K562 (cell line): ENCODE measurements around the gene AP1M2. TPM values are rescaled to one million over a fixed set of nuclear protein-coding genes. Genes with fewer than 3 reads are reported as not detected.

Experiments used
- JUN ChIP-seq, 2 experiments: sonication (generic) in 1 of 2; formaldehyde crosslinking in 1 of 2; IDR thresholded peaks; 2 replicates each; pipeline versions ENCODE4 v1.6.1 to v1.8.0; 2012 to 2022; ENCODE audit warnings: borderline replicate concordance in 2 of 2, mild to moderate bottlenecking in 2 of 2, improper control_type of control experiment in 1 of 2, low read depth in 1 of 2, low read length in 1 of 2, missing genetic modification reagents in 1 of 2
- PHB ChIP-seq: fragments of 250-450 bp; sonication (Bioruptor Pico); IDR thresholded peaks from 2 replicates; pipeline ENCODE4 v1.5.0; 2021
- PML ChIP-seq: IDR thresholded peaks from 2 replicates; pipeline ENCODE4 v1.6.1; 2012; ENCODE audit warnings: low read length, inconsistent platforms
- RBM15 ChIP-seq: fragments of 200-400 bp; formaldehyde crosslinking; IDR thresholded peaks from 2 replicates; pipeline ENCODE4 v1.6.1; 2018; ENCODE audit warnings: mild to moderate bottlenecking, low read length, moderate library complexity; ENCODE audit not compliant: insufficient read depth
- RBM22 ChIP-seq: fragments of 200-400 bp; formaldehyde crosslinking; IDR thresholded peaks from 2 replicates; pipeline ENCODE4 v1.6.1; 2018; ENCODE audit warnings: low read length, low read depth; ENCODE audit not compliant: poor library complexity, severe bottlenecking
- SRSF1 ChIP-seq: fragments of 200-400 bp; formaldehyde crosslinking; IDR thresholded peaks from 2 replicates; pipeline ENCODE4 v1.6.1; 2017; ENCODE audit warnings: mild to moderate bottlenecking, low read depth, low read length, moderate library complexity
- ZNF778 ChIP-seq: fragments of 450-650 bp; formaldehyde crosslinking; IDR thresholded peaks from 2 replicates; pipeline ENCODE4 v1.4.0; 2020; ENCODE audit warnings: mild to moderate bottlenecking, moderate library complexity
- polyA plus RNA-seq, 8 experiments: library from polyadenylated mRNA; depleted of rRNA in 4 of 8; stranded (reverse) in 5 of 8; unstranded in 3 of 8; fragments of >200 nt; fragmentation: Nextera tagmentation in 2 of 8; fragmentation: Illumina TruSeq in 1 of 8; extraction: Ambion mirVana in 2 of 8; extraction: Trizol in 1 of 8; gene quantifications; 2 replicates each; pipeline versions ENCODE4 v1.2.1 to v1.2.3, GENCODE V29; 2011 to 2014; ENCODE audit warnings: inconsistent platforms in 1 of 8, missing spikeins in 1 of 8
- total RNA-seq, 7 experiments: library from RNA; depleted of rRNA in 6 of 7; stranded (reverse); fragments of >200 nt in 6 of 7; fragmentation: Illumina TruSeq in 2 of 7; extraction: Trizol in 2 of 7; gene quantifications; 2 replicates each; pipeline versions ENCODE4 v1.2.1 to v1.2.3, GENCODE V29; 2011 to 2021; ENCODE audit warnings: low replicate concordance in 1 of 7
- TF ChIP-seq, protein P1 (sequence below): sonication (generic); formaldehyde crosslinking; IDR thresholded peaks from 2 replicates; pipeline ENCODE4 v1.8.0; 2022; ENCODE audit warnings: mild to moderate bottlenecking, missing genetic modification reagents
- TF ChIP-seq, protein P2 (sequence below): fragments of 250-450 bp; sonication (Bioruptor Pico); IDR thresholded peaks from 2 replicates; pipeline ENCODE4 v1.5.0; 2021
- TF ChIP-seq, protein P3 (sequence below): sonication (generic); formaldehyde crosslinking; IDR thresholded peaks from 2 replicates; pipeline ENCODE4 v1.8.1; 2023; ENCODE audit warnings: mild to moderate bottlenecking, missing genetic modification reagents, moderate library complexity

AP1M2 gene
- total and polyA plus RNA-seq, 9 of the 15 experiments (the other 6 are each of a cell fraction or from before 2014, with no cell fraction given), result 0.33 to 1.4 (median 0.89) TPM; not detected in 1

DNA sequence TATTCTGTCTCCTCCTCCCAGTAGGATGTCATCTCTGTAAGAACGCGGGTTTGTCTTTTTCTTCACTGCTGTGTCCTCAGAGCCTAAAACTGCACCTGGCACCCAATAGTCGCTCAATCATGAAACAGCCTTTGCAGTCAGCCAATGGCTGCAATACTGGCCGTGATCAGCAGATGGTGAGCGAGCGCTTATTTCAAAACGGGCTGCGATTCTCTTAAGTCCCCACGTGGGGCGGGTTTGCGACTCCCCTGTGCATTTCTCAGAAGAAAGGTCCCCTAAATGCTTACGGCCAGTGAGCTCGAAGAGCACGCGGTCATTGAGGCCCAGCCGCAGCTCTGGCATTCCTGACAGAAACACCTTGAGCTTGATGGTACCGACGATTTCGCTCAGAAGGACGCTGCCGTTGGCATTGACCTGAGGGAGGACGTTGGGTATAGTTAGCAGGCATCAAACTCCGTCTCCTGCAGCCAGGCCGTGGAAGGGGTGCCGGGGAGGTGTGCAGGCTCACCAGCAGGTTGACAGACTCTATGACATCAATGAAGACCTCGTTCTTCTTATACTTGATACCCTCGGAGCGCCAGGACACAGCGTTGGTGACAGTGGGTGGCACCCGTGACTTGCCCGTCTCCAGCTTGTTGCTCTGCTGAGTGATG is 6.0 kb downstream of the AP1M2 start (continued):
- TF ChIP-seq RBM15 (no peak), ZNF778 (CRISPR knock-in tag) (no peak), PHB (CRISPR knock-in tag) (no peak), PML (no peak), JUN (IDR thresholded peaks at IDR 0.05; ENCODE audit: borderline replicate concordance, low read depth, low read length) (peak; percentile 73; the same call in 1 of the 2 replicates), JUN (CRISPR knock-in tag; IDR thresholded peaks at IDR 0.05; ENCODE audit: borderline replicate concordance) (no peak), RBM22 (no peak), SRSF1 (no peak)
- TF ChIP-seq, protein P1, sequence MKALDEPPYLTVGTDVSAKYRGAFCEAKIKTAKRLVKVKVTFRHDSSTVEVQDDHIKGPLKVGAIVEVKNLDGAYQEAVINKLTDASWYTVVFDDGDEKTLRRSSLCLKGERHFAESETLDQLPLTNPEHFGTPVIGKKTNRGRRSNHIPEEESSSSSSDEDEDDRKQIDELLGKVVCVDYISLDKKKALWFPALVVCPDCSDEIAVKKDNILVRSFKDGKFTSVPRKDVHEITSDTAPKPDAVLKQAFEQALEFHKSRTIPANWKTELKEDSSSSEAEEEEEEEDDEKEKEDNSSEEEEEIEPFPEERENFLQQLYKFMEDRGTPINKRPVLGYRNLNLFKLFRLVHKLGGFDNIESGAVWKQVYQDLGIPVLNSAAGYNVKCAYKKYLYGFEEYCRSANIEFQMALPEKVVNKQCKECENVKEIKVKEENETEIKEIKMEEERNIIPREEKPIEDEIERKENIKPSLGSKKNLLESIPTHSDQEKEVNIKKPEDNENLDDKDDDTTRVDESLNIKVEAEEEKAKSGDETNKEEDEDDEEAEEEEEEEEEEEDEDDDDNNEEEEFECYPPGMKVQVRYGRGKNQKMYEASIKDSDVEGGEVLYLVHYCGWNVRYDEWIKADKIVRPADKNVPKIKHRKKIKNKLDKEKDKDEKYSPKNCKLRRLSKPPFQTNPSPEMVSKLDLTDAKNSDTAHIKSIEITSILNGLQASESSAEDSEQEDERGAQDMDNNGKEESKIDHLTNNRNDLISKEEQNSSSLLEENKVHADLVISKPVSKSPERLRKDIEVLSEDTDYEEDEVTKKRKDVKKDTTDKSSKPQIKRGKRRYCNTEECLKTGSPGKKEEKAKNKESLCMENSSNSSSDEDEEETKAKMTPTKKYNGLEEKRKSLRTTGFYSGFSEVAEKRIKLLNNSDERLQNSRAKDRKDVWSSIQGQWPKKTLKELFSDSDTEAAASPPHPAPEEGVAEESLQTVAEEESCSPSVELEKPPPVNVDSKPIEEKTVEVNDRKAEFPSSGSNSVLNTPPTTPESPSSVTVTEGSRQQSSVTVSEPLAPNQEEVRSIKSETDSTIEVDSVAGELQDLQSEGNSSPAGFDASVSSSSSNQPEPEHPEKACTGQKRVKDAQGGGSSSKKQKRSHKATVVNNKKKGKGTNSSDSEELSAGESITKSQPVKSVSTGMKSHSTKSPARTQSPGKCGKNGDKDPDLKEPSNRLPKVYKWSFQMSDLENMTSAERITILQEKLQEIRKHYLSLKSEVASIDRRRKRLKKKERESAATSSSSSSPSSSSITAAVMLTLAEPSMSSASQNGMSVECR (CRISPR knock-in tag), result peak; percentile 34; the same call in 1 of the 2 replicates
- TF ChIP-seq, protein P2, sequence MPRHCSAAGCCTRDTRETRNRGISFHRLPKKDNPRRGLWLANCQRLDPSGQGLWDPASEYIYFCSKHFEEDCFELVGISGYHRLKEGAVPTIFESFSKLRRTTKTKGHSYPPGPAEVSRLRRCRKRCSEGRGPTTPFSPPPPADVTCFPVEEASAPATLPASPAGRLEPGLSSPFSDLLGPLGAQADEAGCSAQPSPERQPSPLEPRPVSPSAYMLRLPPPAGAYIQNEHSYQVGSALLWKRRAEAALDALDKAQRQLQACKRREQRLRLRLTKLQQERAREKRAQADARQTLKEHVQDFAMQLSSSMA, result no peak
- TF ChIP-seq, protein P3, sequence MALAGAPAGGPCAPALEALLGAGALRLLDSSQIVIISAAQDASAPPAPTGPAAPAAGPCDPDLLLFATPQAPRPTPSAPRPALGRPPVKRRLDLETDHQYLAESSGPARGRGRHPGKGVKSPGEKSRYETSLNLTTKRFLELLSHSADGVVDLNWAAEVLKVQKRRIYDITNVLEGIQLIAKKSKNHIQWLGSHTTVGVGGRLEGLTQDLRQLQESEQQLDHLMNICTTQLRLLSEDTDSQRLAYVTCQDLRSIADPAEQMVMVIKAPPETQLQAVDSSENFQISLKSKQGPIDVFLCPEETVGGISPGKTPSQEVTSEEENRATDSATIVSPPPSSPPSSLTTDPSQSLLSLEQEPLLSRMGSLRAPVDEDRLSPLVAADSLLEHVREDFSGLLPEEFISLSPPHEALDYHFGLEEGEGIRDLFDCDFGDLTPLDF (CRISPR knock-in tag), result peak; percentile 56
